OCI-LY1 (cell line): ENCODE measurements around the gene EFHC2.

Experiments used
- H2AFZ ChIP-seq: fragments of 200-600 bp; sonication (generic), shearing (Covaris generic); 2 replicates; pipeline ENCODE4 v1.6.0; 2014; ENCODE audit warnings: antibody characterized with exemption, mild to moderate bottlenecking, low read length
- H3F3A ChIP-seq: fragments of 200-600 bp; sonication (generic), shearing (Covaris generic); 2 replicates; pipeline ENCODE4 v1.6.0; 2014; ENCODE audit warnings: mild to moderate bottlenecking, antibody characterized with exemption, low read length, moderate library complexity; ENCODE audit not compliant: insufficient read depth
- H3K27ac ChIP-seq: fragments of 200-600 bp; sonication (generic); 2 replicates; pipeline ENCODE4 v1.5.1; 2014; ENCODE audit warnings: low read length, mixed run types, mild to moderate bottlenecking, low read depth; ENCODE audit not compliant: poor library complexity, severe bottlenecking
- H3K27me3 ChIP-seq: fragments of 200-600 bp; sonication (generic); 2 replicates; pipeline ENCODE4 v1.6.0; 2014; ENCODE audit warnings: antibody characterized with exemption, mild to moderate bottlenecking, low read length, moderate library complexity; ENCODE audit not compliant: insufficient read depth
- H3K36me3 ChIP-seq: fragments of 200-600 bp; sonication (generic); 2 replicates; pipeline ENCODE4 v1.6.1; 2014; ENCODE audit warnings: mild to moderate bottlenecking, antibody characterized with exemption, low read length, moderate library complexity, mixed read lengths; ENCODE audit not compliant: insufficient read depth
- H3K4me1 ChIP-seq: fragments of 200-600 bp; sonication (generic); 2 replicates; pipeline ENCODE4 v1.5.1; 2014; ENCODE audit warnings: mild to moderate bottlenecking, low read length, moderate library complexity; ENCODE audit not compliant: insufficient read depth, severe bottlenecking
- H3K4me2 ChIP-seq: fragments of 200-600 bp; sonication (generic), shearing (Covaris generic); 2 replicates; pipeline ENCODE4 v1.6.1; 2014; ENCODE audit warnings: low read length
- H3K4me3 ChIP-seq: fragments of 200-600 bp; sonication (generic); 2 replicates; pipeline ENCODE4 v1.5.1; 2014; ENCODE audit warnings: low read length, low read depth, mild to moderate bottlenecking, mixed read lengths; ENCODE audit not compliant: poor library complexity, severe bottlenecking
- H3K79me2 ChIP-seq: fragments of 200-600 bp; shearing (Covaris generic); 2 replicates; pipeline ENCODE4 v1.6.1; 2016; ENCODE audit warnings: mixed run types, low read length, mixed read lengths; ENCODE audit not compliant: insufficient read depth
- H3K9ac ChIP-seq: fragments of 200-600 bp; sonication (generic), shearing (Covaris generic); 2 replicates; pipeline ENCODE4 v1.6.1; 2014; ENCODE audit warnings: mild to moderate bottlenecking, low read length, mixed read lengths
- H3K9me2 ChIP-seq: fragments of 200-600 bp; sonication (generic), shearing (Covaris generic); 2 replicates; pipeline ENCODE4 v1.6.1; 2014; ENCODE audit warnings: low read depth, mild to moderate bottlenecking, low read length, mixed read lengths
- H3K9me3 ChIP-seq: fragments of 200-600 bp; shearing (Covaris generic); 2 replicates; pipeline ENCODE4 v1.6.1; 2014; ENCODE audit warnings: low read length, mixed read lengths
- H4K20me1 ChIP-seq: fragments of 200-600 bp; sonication (generic), shearing (Covaris generic); 2 replicates; pipeline ENCODE4 v1.6.0; 2016; ENCODE audit warnings: mild to moderate bottlenecking, low read length; ENCODE audit not compliant: insufficient read depth
- CTCF ChIP-seq: fragments of 200-600 bp; sonication (generic), shearing (Covaris generic); IDR thresholded peaks from 2 replicates; pipeline ENCODE4 v1.5.1; 2017; ENCODE audit warnings: mild to moderate bottlenecking, antibody characterized with exemption, low read length, moderate library complexity, mixed read lengths
- EZH2 ChIP-seq: fragments of 200-600 bp; sonication (generic), shearing (Covaris generic); IDR thresholded peaks from 2 replicates; pipeline ENCODE4 v1.8.0; 2017; ENCODE audit warnings: borderline replicate concordance, mixed run types, mild to moderate bottlenecking, antibody characterized with exemption, low read length, moderate library complexity, mixed read lengths

EFHC2 gene

GRCh38 chrX:44305921-44306320 lies 37.6 kb downstream of the EFHC2 start:
- Histone ChIP-seq H3K79me2 (no peaks in the 10 kb centered on the region), H3F3A (no peaks in the 10 kb centered on the region), H3K9ac (no peak overlapping the region), H4K20me1 (no peaks in the 10 kb centered on the region), H2AFZ (no peak overlapping the region), H3K27ac (no peak overlapping the region), H3K9me3 (no peaks in the 10 kb centered on the region), H3K4me2 (no peak overlapping the region), H3K4me1 (no peaks in the 10 kb centered on the region), H3K36me3 (no peaks in the 10 kb centered on the region), H3K9me2 (no peaks in the 10 kb centered on the region), H3K4me3 (no peak overlapping the region), H3K27me3 (no peaks in the 10 kb centered on the region)
- TF ChIP-seq EZH2 (no peak), CTCF (no peak)

- TF ChIP-seq CTCF (no peak), EZH2 (no peak)
Measured at GRCh38 chrX:44303119-44303518, 40.4 kb downstream of the EFHC2 start.

GRCh38 chrX:44299177-44299576 lies 44.3 kb downstream of the EFHC2 start:
- H3K4me1 ChIP-seq, result no peaks in the 10 kb centered on the region
- no peaks in the 10 kb centered on the region for H3K27me3 ChIP-seq
- no peaks in the 10 kb centered on the region for H4K20me1 ChIP-seq
- no peaks in the 10 kb centered on the region for H3K36me3 ChIP-seq
- H3K79me2 ChIP-seq, result no peaks in the 10 kb centered on the region
- TF ChIP-seq EZH2 (no peak), CTCF (no peak)
- H3K9me2 ChIP-seq, result no peaks in the 10 kb centered on the region
- H3F3A ChIP-seq, result no peaks in the 10 kb centered on the region
- no peak overlapping the region for H3K9ac ChIP-seq
- no peak overlapping the region for H2AFZ ChIP-seq
- no peak overlapping the region for H3K4me3 ChIP-seq
- H3K27ac ChIP-seq, result no peak overlapping the region
- no peaks in the 10 kb centered on the region for H3K9me3 ChIP-seq
- H3K4me2 ChIP-seq, result no peak overlapping the region

More at GRCh38 chrX:44303119-44303518, 40.4 kb downstream of the EFHC2 start:
- no peaks in the 10 kb centered on the region for H3F3A ChIP-seq
- H4K20me1 ChIP-seq, result no peaks in the 10 kb centered on the region
- no peaks in the 10 kb centered on the region for H3K9me3 ChIP-seq
- no peak overlapping the region for H3K4me2 ChIP-seq
- no peaks in the 10 kb centered on the region for H3K9me2 ChIP-seq
- no peak overlapping the region for H3K4me3 ChIP-seq
- no peaks in the 10 kb centered on the region for H3K27me3 ChIP-seq
- H3K79me2 ChIP-seq, result no peaks in the 10 kb centered on the region
- H2AFZ ChIP-seq, result no peak overlapping the region
- H3K36me3 ChIP-seq, result no peaks in the 10 kb centered on the region
- H3K9ac ChIP-seq, result no peak overlapping the region
- H3K27ac ChIP-seq, result no peak overlapping the region
- H3K4me1 ChIP-seq, result no peaks in the 10 kb centered on the region
